Measurements from ENCODE around the gene TMCO4. TPM values are rescaled to one million over a fixed set of nuclear protein-coding genes. Genes with fewer than 3 reads are reported as not detected.

Gene TMCO4
- total and polyA plus RNA-seq, 2 of the 8 experiments (the other 6 are each of a cell fraction or from before 2014, with no cell fraction given) = 3.0 to 3.1 TPM

DNA sequence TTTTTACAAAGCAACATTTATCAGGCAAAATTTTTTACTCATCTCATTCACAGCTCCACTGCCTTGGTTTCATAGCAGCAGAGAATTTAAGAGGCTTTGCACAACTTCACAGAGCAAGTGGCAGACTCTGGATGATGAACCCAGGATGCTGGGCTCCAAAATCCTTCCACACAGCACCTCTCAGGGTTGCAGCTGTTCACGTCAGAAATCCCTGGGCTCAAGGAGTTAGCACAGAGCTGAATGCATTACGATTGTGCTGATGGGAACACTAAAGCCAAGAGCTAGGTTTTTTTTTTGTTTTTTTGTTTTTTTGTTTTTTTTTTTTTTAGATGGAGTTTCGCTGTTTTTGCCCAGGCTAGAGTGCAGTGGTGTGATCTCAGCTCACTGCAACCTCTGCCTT, 137.4 kb downstream of the TMCO4 start (continued):
- TF ChIP-seq RBBP5 (IDR thresholded peaks at IDR 0.05; ENCODE audit: borderline replicate concordance, low read depth, low read length) (no peak), KDM5A (IDR thresholded peaks at IDR 0.05; ENCODE audit: low read length) (no peak), RFX5 (IDR thresholded peaks at IDR 0.05; ENCODE audit: borderline replicate concordance, low read depth, low read length) (no peak), BCL11A (IDR thresholded peaks at IDR 0.05; ENCODE audit: low read depth in 2 of 2, low read length in 2 of 2) (no peak)
- TF ChIP-seq, protein P1, sequence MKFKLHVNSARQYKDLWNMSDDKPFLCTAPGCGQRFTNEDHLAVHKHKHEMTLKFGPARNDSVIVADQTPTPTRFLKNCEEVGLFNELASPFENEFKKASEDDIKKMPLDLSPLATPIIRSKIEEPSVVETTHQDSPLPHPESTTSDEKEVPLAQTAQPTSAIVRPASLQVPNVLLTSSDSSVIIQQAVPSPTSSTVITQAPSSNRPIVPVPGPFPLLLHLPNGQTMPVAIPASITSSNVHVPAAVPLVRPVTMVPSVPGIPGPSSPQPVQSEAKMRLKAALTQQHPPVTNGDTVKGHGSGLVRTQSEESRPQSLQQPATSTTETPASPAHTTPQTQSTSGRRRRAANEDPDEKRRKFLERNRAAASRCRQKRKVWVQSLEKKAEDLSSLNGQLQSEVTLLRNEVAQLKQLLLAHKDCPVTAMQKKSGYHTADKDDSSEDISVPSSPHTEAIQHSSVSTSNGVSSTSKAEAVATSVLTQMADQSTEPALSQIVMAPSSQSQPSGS (IDR thresholded peaks at IDR 0.05; ENCODE audit: low read length) = no peak

All from H1 (cell line).